ENCODE results near the gene FAM107B. TPM values are rescaled to one million over a fixed set of nuclear protein-coding genes. Genes with fewer than 3 reads are reported as not detected.

FAM107B gene
- polyA plus RNA-seq, 6 donors from 2014 or later = 112 to 259 (median 159) TPM

- Mint-ChIP-seq H3K4me3 (peak overlapping the region in 2 of 8 donors; percentile 30 to 53), H3K27ac (peak overlapping the region in 2 of 6 donors; percentile 72 to 90), H3K27me3 (no peaks in the 10 kb centered on the region), H3K9me3 (no peaks in the 10 kb centered on the region), H3K4me1 (peaks cover 58 to 93% (median 63%) of the 10 kb centered on the region in 3 donors), H3K36me3 (peaks cover 9 to 15% of the 10 kb centered on the region in 2 donors)
- DNase-seq (no peak), ATAC-seq (ENCODE audit: low read depth in 2 of 2) (no peak)
Measured at GRCh38 chr10:14572811-14573210, 201.9 kb downstream of the FAM107B start.

- peaks cover 65 to 95% (median 68%) of the 10 kb centered on the region in 3 donors for H3K4me1 Mint-ChIP-seq
- DNase-seq (no peak), ATAC-seq (ENCODE audit: low read depth in 2 of 2) (peak; percentile 77)
- H3K4me3 Mint-ChIP-seq = peak overlapping the region; percentile 35 to 79 (median 64)
- H3K36me3 Mint-ChIP-seq = peaks cover 9 to 23% of the 10 kb centered on the region in 2 donors
- H3K27ac Mint-ChIP-seq = peak overlapping the region; percentile 75 to 94 (median 90)
- H3K27me3 Mint-ChIP-seq = no peaks in the 10 kb centered on the region
- no peaks in the 10 kb centered on the region for H3K9me3 Mint-ChIP-seq
Measured at GRCh38 chr10:14571866-14572507, 202.7 kb downstream of the FAM107B start.

- peaks cover 69 to 95% (median 71%) of the 10 kb centered on the region in 3 donors for H3K4me1 Mint-ChIP-seq
- H3K27ac Mint-ChIP-seq = peak overlapping the region; percentile 37 to 94 (median 81)
- DNase-seq (no peak), ATAC-seq (ENCODE audit: low read depth in 2 of 2) (no peak)
- H3K36me3 Mint-ChIP-seq = peaks cover 13 to 31% of the 10 kb centered on the region in 2 donors
- peak overlapping the region in 3 of 8 donors; percentile 26 to 37 (median 37) for H3K4me3 Mint-ChIP-seq
- no peaks in the 10 kb centered on the region for H3K27me3 Mint-ChIP-seq
- H3K9me3 Mint-ChIP-seq = peaks cover 0 to 6% (median 2%) of the 10 kb centered on the region in 7 donors
Measured at GRCh38 chr10:14570800-14571199, 203.9 kb downstream of the FAM107B start.

GRCh38 chr10:14569274-14570060 is 205.2 kb downstream of the FAM107B start:
- peak overlapping the region in 5 of 8 donors; percentile 16 to 46 (median 37) for H3K4me3 Mint-ChIP-seq
- peaks cover 16 to 38% of the 10 kb centered on the region in 2 donors for H3K36me3 Mint-ChIP-seq
- H3K9me3 Mint-ChIP-seq = peaks cover 0 to 7% (median 2%) of the 10 kb centered on the region in 7 donors
- no peak for ATAC-seq (ENCODE audit: low read depth in 2 of 2)
- H3K27ac Mint-ChIP-seq = peak overlapping the region; percentile 73 to 86 (median 81)
- DNase-seq = no peak
- peaks cover 70 to 95% (median 71%) of the 10 kb centered on the region in 3 donors for H3K4me1 Mint-ChIP-seq
- H3K27me3 Mint-ChIP-seq = no peaks in the 10 kb centered on the region

- no peak for ATAC-seq (ENCODE audit: low read depth in 2 of 2)
- peak overlapping the region; percentile 73 to 95 (median 90) for H3K27ac Mint-ChIP-seq
- H3K27me3 Mint-ChIP-seq = no peaks in the 10 kb centered on the region
- H3K4me1 Mint-ChIP-seq = peaks cover 74 to 92% (median 86%) of the 10 kb centered on the region in 3 donors
- DNase-seq = no peak
- peaks cover 16 to 38% of the 10 kb centered on the region in 2 donors for H3K36me3 Mint-ChIP-seq
- no peak overlapping the region for H3K4me3 Mint-ChIP-seq
- peaks cover 0 to 7% (median 2%) of the 10 kb centered on the region in 7 donors for H3K9me3 Mint-ChIP-seq
Measured at GRCh38 chr10:14567421-14567820, 207.3 kb downstream of the FAM107B start.

- H3K9me3 Mint-ChIP-seq = peaks cover 0 to 7% (median 2%) of the 10 kb centered on the region in 7 donors
- peak overlapping the region in 3 of 6 donors; percentile 51 to 73 (median 65) for H3K27ac Mint-ChIP-seq
- H3K36me3 Mint-ChIP-seq = peaks cover 16 to 38% of the 10 kb centered on the region in 2 donors
- peak overlapping the region in 2 of 8 donors; percentile 44 to 47 for H3K4me3 Mint-ChIP-seq
- H3K27me3 Mint-ChIP-seq = no peaks in the 10 kb centered on the region
- H3K4me1 Mint-ChIP-seq = peaks cover 73 to 92% (median 85%) of the 10 kb centered on the region in 3 donors
- ATAC-seq (ENCODE audit: low read depth in 2 of 2) (no peak), DNase-seq (no peak)
Measured at GRCh38 chr10:14566498-14566897, 208.2 kb downstream of the FAM107B start.

- peak overlapping the region in 4 of 8 donors; percentile 47 to 81 (median 58) for H3K4me3 Mint-ChIP-seq
- peaks cover 0 to 7% (median 2%) of the 10 kb centered on the region in 7 donors for H3K9me3 Mint-ChIP-seq
- no peaks in the 10 kb centered on the region for H3K27me3 Mint-ChIP-seq
- ATAC-seq (ENCODE audit: low read depth in 2 of 2) (no peak), DNase-seq (no peak)
- peaks cover 77 to 92% (median 86%) of the 10 kb centered on the region in 3 donors for H3K4me1 Mint-ChIP-seq
- peak overlapping the region; percentile 73 to 96 (median 87) for H3K27ac Mint-ChIP-seq
- peaks cover 16 to 38% of the 10 kb centered on the region in 2 donors for H3K36me3 Mint-ChIP-seq
Measured at GRCh38 chr10:14565199-14565598, 209.5 kb downstream of the FAM107B start.

- no peaks in the 10 kb centered on the region for H3K27me3 Mint-ChIP-seq
- ATAC-seq (ENCODE audit: low read depth in 2 of 2) (peak; percentile 57 to 63), DNase-seq (peak; percentile 33)
- H3K9me3 Mint-ChIP-seq = peaks cover 0 to 7% (median 2%) of the 10 kb centered on the region in 7 donors
- H3K36me3 Mint-ChIP-seq = peaks cover 16 to 38% of the 10 kb centered on the region in 2 donors
- H3K4me1 Mint-ChIP-seq = peaks cover 78 to 91% (median 87%) of the 10 kb centered on the region in 3 donors
- H3K4me3 Mint-ChIP-seq = peak overlapping the region; percentile 45 to 84 (median 71)
- H3K27ac Mint-ChIP-seq = peak overlapping the region; percentile 51 to 96 (median 82)
Measured at GRCh38 chr10:14564268-14564744, 210.4 kb downstream of the FAM107B start.

GRCh38 chr10:14563359-14563940 is 211.2 kb downstream of the FAM107B start:
- peaks cover 16 to 37% of the 10 kb centered on the region in 2 donors for H3K36me3 Mint-ChIP-seq

GRCh38 chr10:14563076-14563336 is 211.7 kb downstream of the FAM107B start:
- DNase-seq (no peak), ATAC-seq (ENCODE audit: low read depth in 2 of 2) (no peak)
- H3K4me1 Mint-ChIP-seq = peaks cover 75 to 92% (median 88%) of the 10 kb centered on the region in 3 donors
- H3K36me3 Mint-ChIP-seq = peaks cover 16 to 32% of the 10 kb centered on the region in 2 donors
- peak overlapping the region in 3 of 6 donors; percentile 57 to 93 (median 73) for H3K27ac Mint-ChIP-seq
- H3K27me3 Mint-ChIP-seq = no peaks in the 10 kb centered on the region
- peak overlapping the region in 3 of 8 donors; percentile 55 to 83 (median 55) for H3K4me3 Mint-ChIP-seq
- H3K9me3 Mint-ChIP-seq = peaks cover 0 to 7% (median 2%) of the 10 kb centered on the region in 7 donors

More at GRCh38 chr10:14563359-14563940, 211.2 kb downstream of the FAM107B start:
- Mint-ChIP-seq H3K9me3 (peaks cover 0 to 7% (median 2%) of the 10 kb centered on the region in 7 donors), H3K4me3 (peak overlapping the region in 7 of 8 donors; percentile 0 to 74 (median 55)), H3K4me1 (peaks cover 75 to 91% (median 88%) of the 10 kb centered on the region in 3 donors), H3K27ac (peak overlapping the region; percentile 73 to 90 (median 80)), H3K27me3 (no peaks in the 10 kb centered on the region)
- DNase-seq (no peak), ATAC-seq (ENCODE audit: low read depth in 2 of 2) (no peak)

- no peak for ATAC-seq (ENCODE audit: low read depth in 2 of 2)
- Mint-ChIP-seq H3K4me3 (peak overlapping the region in 7 of 8 donors; percentile 10 to 84 (median 76)), H3K4me1 (peaks cover 77 to 92% (median 90%) of the 10 kb centered on the region in 3 donors), H3K27ac (peak overlapping the region; percentile 57 to 93 (median 75)), H3K9me3 (peaks cover 0 to 7% (median 2%) of the 10 kb centered on the region in 7 donors), H3K36me3 (peaks cover 16 to 27% of the 10 kb centered on the region in 2 donors), H3K27me3 (no peaks in the 10 kb centered on the region)
- no peak for DNase-seq
Measured at GRCh38 chr10:14562218-14563075, 212.2 kb downstream of the FAM107B start.
